Esophagus mucosa (tissue), 1 donor: ENCODE measurements around the gene FBXL3. TPM values are rescaled to one million over a fixed set of nuclear protein-coding genes. Genes with fewer than 3 reads are reported as not detected.

Experiments used
- ATAC-seq: fragments of 200-7000 bp; cut with Tn5 transposase; one replicate; pipeline ENCODE4 v1.9.1; 2020
- total RNA-seq: library from RNA; stranded (reverse); gene quantifications from one replicate; pipeline ENCODE4 v1.2.4, GENCODE V29; 2023
- donor health status: DM: yes; HTN: yes; CAD: no.

Gene FBXL3
- total RNA-seq, result 26.1 TPM

DNA sequence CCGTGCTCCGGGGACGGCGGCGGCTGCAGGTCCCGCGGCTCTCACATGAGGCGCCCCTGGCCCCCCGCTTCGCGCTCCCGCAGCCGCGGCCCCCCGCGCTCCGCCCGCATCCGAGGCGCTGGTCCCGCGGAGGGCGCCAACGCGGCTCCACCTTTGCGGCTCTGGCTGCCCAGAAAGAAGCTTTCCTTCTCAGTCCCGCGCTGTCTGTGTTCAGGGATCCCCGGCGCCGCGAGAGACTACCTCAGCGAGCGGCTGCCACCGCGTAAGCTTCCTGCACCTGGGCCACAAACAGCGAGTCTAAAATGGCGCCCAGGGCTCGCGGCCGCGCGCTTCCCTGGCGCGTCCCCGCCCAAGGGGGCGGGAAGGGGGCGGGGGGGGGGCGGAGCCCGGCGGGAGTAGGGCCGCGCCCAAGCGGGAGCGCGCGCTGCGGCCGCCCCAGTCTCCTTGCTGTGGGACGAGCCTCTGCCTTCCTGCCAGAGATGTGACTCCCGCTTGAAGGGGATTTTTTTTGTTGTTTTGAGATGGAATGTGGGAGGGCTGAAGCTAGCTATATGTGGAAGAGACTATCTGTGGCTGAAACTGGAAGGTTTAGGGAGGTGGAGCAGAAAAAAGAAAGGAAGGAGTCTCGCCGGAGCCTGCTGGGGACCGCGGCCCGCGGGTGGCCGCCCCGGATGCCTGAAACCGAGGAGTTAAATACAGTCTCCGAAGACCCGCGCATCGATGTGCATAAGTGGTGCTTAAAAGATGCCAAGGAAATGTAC, at the start of gene FBXL3:
Gene FBXL3, minus strand, starts transcription at position 299 of the 761 bp plus-strand sequence. CDS start 5,299 bp downstream, outside the sequence.
- peak; percentile 87 for ATAC-seq

DNA sequence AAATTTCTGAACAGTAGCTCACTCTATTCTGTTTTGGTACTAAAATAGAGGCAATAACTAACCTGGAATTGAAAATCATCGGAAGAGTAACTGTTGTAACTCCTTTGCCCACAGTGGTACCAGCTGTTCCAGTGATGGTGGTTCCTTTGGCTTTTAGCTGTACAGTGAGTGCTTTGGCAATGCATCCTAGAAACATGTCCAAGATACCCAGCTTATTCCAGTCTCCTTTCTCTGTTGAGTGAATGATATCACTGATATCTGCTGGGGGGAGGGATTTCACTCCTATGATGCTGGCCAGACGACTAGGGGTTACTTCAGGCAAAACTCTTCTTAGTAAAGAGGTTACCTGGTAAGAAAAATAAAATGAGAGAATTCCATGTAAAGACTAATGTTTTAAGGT, 40.6 kb upstream of the FBXL3 start:
- no peak for ATAC-seq

DNA sequence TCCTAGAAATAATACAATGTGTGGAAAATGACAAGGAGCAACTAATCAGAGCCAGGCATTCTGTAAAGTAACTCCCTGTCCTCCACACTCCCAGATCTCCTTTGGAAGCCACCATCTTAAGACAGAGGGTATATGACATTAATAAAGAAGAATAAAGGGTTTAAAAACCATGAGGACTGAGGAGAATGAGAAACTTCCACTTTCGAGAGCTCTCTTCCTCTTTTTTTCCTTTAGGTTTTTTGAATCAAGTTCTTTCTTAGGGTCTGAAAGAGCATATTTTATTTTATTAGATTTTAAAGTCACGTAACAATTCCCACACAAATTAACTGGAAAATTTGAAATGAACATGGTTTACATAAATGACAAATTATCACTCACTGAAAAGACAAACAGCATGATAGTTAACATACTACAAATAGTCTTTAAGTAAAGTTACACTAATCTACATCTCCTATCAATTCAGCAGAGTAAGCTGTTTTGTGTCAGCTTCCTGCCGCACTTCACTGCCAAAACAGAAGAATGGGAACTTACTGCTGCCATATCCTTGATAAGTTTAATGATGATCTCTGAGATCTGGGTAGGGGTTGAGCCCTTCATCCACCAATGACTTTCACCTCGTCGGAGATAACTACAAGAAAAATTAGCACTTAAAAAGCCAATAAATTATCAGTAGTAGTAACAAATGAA, 38.6 kb upstream of the FBXL3 start:
- no peak for ATAC-seq

DNA sequence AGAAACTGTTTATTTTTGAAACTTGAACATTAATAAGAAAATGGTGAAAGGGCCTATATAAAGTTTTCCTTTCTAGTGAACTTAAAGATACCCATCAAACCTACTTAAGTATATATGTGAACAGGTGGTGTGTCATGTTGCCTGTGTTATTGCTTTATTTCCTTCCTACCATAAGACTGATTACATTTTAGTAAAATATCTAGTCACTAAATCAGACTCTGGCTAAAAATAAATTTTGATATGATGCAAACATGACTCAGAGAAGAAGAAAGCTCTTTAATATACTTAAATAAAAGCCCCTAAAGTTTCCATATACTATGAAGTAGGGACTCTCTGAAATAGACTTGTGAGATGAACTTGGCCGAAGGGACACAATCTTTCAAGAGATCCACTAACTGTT, 35.1 kb upstream of the FBXL3 start:
- no peak for ATAC-seq

DNA sequence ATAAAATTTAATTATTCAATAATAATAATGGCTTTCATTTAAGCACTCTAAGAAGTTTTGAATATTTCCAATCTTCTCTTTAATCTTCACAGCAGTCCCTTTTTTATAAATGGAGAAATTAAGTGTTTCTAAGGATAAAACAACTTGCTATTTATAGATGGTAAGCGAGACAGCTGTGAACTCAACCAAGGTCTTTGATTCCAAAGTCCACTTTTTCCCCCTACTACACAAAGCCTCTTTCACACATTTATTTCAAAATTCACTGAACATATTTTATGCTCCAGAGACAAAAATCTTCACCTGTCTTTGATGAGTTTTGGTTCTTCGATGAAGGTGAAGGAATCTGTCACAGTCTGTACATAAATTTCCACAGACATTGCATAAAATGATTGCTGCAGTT, 34.4 kb upstream of the FBXL3 start:
- no peak for ATAC-seq

DNA sequence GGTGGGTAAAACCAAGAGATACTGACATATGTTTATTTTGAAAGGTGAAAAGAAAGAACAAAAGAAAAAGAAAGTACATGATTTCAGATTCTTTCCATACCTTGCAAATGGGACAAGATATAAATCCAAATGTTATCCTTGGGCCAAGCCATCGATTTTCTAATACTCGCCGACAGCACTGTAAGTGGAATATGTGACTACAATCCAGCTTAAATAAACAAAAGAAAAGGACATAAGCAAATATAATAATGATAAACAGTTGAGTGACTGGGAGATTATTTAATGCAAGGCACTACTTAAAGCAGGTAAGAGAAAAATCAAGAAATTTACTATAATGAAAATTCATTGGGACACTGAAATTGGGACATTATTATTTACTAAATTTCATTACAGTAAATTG, 29.9 kb upstream of the FBXL3 start:
- no peak for ATAC-seq

DNA sequence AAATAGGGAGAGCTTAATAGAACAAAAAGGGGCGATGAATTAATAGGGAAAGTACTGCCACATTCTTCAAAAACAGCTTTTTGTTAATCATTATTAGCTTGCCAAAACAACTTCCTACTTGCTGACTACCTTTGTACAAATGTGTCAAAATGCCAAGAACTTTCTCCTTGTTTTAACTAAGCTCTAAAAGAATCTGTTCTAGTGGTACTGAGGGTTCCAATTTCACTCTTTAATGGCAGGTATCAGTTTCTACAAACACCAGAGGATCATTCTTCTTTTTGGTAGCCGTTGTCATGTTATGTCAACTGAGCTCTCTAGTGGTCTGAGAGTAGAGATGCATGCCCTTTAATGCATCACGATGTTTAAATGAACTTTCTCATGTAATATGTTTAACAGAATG, 29.4 kb upstream of the FBXL3 start:
- no peak for ATAC-seq

GRCh38 chr13:77055158-77055557, 28.2 kb upstream of the FBXL3 start:
- ATAC-seq, result no peak

DNA sequence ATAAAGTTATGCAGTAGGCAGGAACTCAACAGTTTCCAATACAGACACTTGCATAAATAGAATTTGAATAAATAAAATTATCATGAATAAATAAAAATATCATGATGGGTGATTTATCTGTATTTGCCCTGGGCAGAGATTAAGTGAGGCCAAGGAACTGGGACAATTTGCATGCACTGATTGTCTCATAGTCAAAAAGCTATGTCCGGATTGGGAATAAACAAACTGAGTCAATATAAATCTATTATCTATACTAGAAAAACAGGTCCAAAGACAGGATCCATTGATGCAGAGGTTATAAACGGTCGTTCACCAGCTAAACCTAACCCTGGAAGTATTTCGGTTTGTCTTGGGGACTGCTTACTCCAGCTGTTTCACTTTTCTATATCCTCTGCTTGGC, 26.2 kb upstream of the FBXL3 start:
- ATAC-seq, result no peak

- ATAC-seq, result no peak
Observed at GRCh38 chr13:77048681-77049080, 21.7 kb upstream of the FBXL3 start.

DNA sequence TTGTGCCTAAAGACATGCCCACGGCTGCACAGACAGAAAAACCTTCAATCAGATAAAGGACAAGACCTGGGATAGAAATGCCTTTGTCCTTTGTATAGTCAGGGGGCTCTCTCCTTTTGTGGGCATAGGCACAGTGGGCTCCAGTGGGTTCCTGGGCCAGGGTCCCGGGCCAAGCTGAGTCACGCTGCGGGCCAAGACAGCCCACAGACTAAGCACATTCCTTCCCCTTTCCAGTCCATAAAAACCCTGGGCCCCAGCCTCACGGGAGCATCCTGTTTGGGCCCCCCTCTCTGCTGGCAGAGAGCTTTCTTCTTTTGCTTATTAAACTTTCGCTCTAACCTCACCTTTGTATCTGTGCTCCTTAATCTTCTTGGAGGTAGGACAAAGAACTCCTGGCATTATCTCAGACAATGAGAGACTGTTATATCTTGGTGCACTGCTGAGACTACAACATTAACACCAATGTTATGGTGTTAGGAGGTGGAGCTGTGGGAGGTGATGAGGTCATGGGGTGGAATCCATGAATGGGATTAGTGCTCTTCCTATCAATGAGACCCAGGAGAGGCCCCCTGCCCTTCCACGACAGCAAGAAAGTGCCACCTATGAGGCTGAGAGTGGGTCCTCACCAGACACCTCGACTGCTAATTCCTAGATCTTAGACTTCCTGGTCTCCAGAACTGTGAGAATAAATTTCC, 20.8 kb upstream of the FBXL3 start:
- ATAC-seq, result no peak

DNA sequence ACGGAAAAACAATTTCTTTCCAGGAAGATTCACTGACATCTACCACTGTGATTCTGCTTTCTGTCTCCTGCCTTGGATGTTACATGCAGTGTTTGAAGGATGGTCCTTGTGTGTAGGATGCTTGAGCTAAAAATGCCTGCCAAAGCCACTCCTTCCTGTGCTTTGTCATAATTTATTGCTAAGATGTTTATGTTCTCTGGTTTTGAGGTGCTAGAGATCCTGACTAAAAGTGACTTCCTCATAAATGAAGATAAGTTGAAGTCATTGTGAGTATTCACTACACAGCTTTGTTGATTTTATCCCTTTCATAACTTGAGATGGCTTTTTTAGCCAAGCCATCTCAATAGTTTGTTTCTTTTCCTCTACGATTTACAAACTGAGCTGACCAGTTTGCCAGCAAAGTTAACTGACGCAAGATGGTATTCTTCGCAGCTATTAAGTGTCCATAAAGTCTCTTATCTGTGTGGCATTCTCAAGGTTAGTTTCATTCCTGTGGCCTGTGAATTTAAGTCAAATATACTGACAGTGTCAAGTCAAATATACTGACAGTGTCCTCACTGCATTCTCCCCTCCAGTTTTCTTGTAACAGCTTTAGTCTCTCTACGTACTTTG, 15.7 kb upstream of the FBXL3 start:
- ATAC-seq, result no peak

DNA sequence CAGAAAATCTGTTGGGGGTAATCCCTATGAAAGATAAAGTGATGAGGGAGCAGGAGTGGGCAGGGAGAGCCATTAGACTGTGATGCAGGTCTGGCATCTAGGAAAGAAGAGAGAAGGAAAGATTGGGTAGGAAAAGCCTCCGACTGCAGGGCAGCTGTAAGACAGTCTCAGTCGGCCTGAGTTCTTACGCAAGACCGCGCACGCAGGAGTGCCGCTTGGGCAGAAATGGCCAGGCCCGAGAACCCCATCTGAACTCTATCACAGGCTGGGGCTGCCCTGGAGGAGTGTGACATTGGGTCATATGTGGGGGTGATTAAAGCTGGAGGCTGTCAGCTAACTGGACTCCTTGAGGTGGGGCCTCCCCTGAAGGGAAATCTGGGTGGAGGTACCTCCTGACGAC, 13.9 kb upstream of the FBXL3 start:
- ATAC-seq, result no peak

DNA sequence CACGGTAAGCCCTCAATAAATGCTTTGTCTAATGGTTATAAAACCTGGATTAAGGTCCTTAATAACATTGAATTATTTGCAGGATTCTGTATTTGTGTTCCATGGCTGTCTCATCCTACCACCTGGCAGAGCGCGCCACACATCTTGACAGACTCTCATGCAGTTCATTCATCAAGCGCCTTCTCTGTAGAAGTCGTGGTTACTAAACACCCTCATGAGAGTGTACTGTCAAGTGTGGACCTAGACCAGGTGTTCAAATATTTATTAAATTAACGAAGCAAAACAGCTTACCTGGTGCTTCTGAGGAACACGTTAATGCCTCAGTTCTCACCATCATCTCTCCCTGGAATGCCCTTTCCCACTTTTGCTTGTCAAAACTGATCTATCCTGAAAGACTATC, 13.1 kb upstream of the FBXL3 start:
- no peak for ATAC-seq

DNA sequence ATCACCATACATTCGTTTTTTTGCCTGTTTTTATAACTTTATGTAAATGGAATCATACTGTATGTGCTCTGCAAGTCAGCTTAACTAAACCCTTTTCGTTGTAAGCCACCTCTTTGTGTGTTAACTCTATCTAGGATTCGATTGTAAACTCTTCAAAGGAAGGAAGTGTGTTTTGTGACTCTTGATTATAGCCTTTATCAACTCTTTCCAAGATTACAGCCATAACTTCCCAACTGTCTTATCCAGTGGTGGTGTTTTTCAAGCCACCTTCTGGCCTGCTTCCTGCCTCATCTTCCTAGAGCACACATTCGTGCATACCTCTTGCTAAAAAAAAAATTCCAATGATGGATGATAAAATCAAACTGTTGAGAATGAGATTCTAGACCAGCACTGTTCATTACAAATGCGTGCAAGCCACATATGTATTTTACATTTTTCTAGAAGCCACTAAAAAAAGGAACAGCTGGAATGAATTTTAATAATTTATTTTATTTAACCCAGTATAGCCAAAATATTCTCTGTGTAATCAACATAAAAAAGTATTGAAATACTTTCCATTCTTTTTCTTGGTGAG, 12.0 kb upstream of the FBXL3 start:
- ATAC-seq, result no peak

DNA sequence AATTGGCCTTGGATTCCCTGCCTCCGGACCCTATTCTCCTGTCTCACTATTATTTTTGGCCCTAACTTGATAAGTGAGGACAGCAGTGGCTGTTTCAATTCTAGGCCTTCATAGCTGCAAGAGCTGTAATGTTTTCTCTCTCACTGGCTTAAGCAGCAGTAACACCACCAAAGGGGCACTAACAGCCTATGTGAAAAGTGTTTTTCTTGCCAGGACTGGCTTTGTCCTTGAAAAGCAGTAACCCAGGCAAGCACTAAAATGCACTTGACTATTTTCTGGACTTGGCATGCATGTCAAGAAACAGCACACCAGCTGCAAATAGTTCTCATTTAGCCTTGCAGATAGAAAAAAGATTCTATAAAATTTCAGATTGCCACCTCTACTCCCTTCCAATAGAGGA, 9.3 kb upstream of the FBXL3 start:
- ATAC-seq, result no peak

GRCh38 chr13:77034881-77035280, 7.9 kb upstream of the FBXL3 start:
- peak; percentile 44 for ATAC-seq

GRCh38 chr13:77033717-77034302, 6.9 kb upstream of the FBXL3 start:
- ATAC-seq, result peak; percentile 27

- no peak for ATAC-seq
Observed at GRCh38 chr13:77031656-77032243, 4.8 kb upstream of the FBXL3 start.

DNA sequence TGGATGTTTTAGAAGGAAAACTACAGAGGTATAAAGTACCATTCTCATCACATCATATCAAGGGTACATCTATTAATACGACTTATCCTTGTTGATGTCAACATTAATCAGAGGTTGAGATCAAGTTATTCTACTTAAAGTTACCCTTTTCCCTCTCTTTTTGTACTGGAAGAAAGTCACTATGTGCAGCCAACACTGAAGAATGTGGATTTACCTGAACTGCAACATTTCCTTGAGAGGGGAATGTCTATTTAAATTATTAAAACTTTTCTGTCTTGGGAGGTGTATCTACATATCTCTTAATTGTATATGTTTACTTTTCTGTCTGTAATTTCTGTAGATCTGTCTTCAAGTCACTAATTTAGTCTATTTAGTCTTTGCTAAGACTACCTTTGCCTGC, 2.5 kb upstream of the FBXL3 start:
- no peak for ATAC-seq

DNA sequence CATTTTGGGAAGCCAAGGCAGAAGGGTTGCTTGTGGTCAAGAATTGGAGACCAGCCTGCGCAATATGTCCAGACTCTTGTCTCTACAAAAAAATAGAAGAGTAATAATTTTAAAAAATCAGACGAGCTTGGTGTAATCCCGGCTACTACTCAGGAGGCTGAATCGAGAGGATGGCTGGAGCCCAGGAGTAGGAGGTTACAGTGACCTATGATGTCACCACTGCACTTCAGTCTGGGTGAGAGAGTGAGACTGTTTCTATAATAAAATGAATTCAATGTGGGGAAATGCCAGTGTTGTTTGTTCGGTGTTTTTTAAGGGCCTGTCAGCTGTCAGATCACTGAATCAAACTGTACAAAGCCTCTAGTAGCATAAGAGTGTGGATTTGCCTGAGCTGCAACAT, 1.2 kb upstream of the FBXL3 start:
- no peak for ATAC-seq

DNA sequence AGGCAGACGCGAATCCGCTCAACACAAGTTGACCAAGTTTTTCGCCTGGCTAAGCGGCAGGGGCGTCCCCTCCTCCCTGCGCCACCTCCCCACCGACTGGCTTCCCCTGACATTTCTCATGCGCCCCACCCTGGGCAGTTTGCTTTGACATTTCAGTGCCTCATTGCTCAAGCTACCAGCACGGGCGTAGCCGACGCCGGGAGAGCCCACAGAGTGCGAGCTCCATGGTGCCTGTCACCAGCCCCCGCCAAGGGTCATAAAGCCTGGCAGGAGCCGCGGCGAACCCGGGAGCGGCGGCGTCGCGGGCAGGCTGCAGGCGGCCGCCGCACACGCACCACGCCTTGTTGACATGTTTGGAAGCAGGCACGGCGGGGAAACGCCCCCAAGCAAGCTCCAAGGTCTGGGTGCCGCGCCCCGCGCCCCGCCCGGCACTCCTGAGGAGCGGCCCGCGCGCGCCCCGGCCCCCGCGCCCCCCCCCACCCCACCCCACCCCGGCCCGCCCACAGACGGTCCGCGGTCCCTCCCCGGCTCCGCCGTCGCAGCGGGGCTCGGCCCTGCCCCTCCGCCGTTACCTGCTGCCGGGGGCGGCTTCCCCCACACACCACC, 601 bp downstream of the FBXL3 start:
- peak; percentile 90 for ATAC-seq
